ENCODE measurements around the gene CDT1. TPM values are rescaled to one million over a fixed set of nuclear protein-coding genes. Genes with fewer than 3 reads are reported as not detected.
A peak's percentile ranks its signal among the peaks of the same experiment; 100 is the strongest.

Gene CDT1
- total and polyA plus RNA-seq, 10 of the 15 experiments (the other 5 are each of a cell fraction or from before 2014, with no cell fraction given), result 0.50 to 87.6 (median 8.8) TPM

DNA sequence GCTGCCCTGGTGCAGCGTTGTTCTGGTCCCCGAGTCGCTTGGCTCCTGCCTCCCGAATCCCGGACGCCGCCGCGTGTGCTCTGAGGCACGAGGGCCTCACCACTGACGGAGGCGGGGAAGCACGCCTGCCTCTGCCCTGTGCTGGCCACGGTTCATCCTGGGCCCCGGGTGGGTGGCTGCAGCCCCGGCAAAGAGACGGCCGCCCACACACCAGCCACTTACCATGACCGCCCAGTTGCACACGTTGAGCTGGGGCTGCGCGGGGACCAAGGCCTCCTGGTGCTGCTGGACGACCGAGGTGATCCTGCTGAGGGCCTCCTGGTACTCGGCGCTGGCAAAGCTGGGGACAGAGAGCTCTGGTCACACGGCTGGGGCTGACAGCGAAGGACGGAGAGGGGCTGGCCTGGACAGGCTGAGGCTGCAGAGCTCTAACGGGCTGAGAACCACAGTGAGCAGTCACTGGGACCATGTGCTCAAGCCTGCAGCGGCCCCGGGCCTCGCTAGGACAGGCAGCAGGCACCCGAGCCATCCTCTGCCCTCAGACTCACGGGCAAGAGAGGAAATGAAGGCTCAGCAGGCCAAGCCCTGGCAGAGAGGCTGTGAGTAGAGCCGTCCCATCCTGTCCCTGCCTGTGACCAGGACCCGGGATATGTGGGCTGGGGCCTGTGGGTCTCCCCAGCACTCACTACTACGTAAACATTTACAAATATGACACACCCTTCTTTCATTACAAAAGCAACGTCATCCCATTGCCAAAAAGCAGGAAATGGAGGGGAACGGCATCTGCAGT, 14.4 kb downstream of the CDT1 start:
- Histone ChIP-seq H3K9me3 (replicated peaks; ENCODE audit: control insufficient read depth, insufficient read depth, low read length) (no peaks in the 10 kb centered on the region), H3K4me1 (ENCODE audit: control insufficient read depth, insufficient read depth, low read length) (no peaks in the 10 kb centered on the region), H3K79me2 (ENCODE audit: control insufficient read depth, insufficient read depth, low read length) (no peaks in the 10 kb centered on the region), H3K36me3 (ENCODE audit: control insufficient read depth in 2 of 2, insufficient read depth in 2 of 2, low read length in 1 of 2) (no peaks in the 10 kb centered on the region), H4K20me1 (ENCODE audit: control insufficient read depth, insufficient read depth) (no peaks in the 10 kb centered on the region), H3K27me3 (replicated peaks in 1 of 2; ENCODE audit: control insufficient read depth in 2 of 2, insufficient read depth in 2 of 2, low read length in 1 of 2) (no peaks in the 10 kb centered on the region), H3K4me2 (ENCODE audit: control insufficient read depth, insufficient read depth) (no peak overlapping the region), H3K4me3 (no peak overlapping the region), H3K9ac (ENCODE audit: control insufficient read depth, insufficient read depth, low read length) (no peak overlapping the region), H2AFZ (ENCODE audit: control insufficient read depth, low read depth, low read length) (no peak overlapping the region), H3K27ac (ENCODE audit: control insufficient read depth, insufficient read depth) (no peak overlapping the region)
- no peak for ATAC-seq
- in situ Hi-C loops (cut with MboI) (no loop called here), intact Hi-C loops (cut with micrococcal nuclease; ENCODE audit: unreplicated experiment) (no loop called here)
- DNase-seq (ENCODE audit: low read depth, low spot score), result no peak
- ChIA-PET RAD21 (ENCODE audit: unreplicated experiment) (no interaction called here), CTCF (interaction anchor here (1.2 to 1.5 kb wide), 2 partner anchors 39 to 398 kb away, joined by 3 to 6 read pairs; partner anchors contain the start of genes GALNS and TRAPPC2L), SMC1A (ENCODE audit: uncharacterized antibody, unreplicated experiment) (no interaction called here), POLR2A (no interaction called here)
- no peak for TF ChIP-seq SREBF2 (IDR thresholded peaks at IDR 0.05; ENCODE audit: low read length)
- TF ChIP-seq, protein P1, sequence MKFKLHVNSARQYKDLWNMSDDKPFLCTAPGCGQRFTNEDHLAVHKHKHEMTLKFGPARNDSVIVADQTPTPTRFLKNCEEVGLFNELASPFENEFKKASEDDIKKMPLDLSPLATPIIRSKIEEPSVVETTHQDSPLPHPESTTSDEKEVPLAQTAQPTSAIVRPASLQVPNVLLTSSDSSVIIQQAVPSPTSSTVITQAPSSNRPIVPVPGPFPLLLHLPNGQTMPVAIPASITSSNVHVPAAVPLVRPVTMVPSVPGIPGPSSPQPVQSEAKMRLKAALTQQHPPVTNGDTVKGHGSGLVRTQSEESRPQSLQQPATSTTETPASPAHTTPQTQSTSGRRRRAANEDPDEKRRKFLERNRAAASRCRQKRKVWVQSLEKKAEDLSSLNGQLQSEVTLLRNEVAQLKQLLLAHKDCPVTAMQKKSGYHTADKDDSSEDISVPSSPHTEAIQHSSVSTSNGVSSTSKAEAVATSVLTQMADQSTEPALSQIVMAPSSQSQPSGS (IDR thresholded peaks at IDR 0.05; ENCODE audit: low read length), result no peak
- TF ChIP-seq, protein P2, sequence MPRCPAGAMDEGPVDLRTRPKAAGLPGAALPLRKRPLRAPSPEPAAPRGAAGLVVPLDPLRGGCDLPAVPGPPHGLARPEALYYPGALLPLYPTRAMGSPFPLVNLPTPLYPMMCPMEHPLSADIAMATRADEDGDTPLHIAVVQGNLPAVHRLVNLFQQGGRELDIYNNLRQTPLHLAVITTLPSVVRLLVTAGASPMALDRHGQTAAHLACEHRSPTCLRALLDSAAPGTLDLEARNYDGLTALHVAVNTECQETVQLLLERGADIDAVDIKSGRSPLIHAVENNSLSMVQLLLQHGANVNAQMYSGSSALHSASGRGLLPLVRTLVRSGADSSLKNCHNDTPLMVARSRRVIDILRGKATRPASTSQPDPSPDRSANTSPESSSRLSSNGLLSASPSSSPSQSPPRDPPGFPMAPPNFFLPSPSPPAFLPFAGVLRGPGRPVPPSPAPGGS (IDR thresholded peaks at IDR 0.05; ENCODE audit: borderline replicate concordance, insufficient read depth, low read depth, low read length, poor library complexity, severe bottlenecking), result peak; percentile 14
- TF ChIP-seq SRF (IDR thresholded peaks at IDR 0.05; ENCODE audit: low read depth in 2 of 2, low read length in 2 of 2), result no peak
- no TSS peak for BruUV-seq (replicated peaks)
- WGBS (ENCODE audit: insufficient coverage, insufficient replicate concordance, low lambda C conversion rate, missing lambda C conversion rate), result 69% methylated on average over 40 of the region's 40 CpGs
- no peak for FAIRE-seq
